IPS-18c (cell line): Measurements from ENCODE around the gene SLIT3.

Experiments
- H3K4me3 ChIP-seq: 2 replicates; pipeline ENCODE4 v1.7.0; 2013; ENCODE audit warnings: low read depth, mild to moderate bottlenecking, low read length, moderate library complexity; ENCODE audit not compliant: insufficient read depth
- H3K9me3 ChIP-seq: one replicate; pipeline ENCODE4 v1.6.1; 2013; ENCODE audit warnings: mild to moderate bottlenecking, low read length, moderate library complexity; ENCODE audit not compliant: control insufficient read depth, insufficient read depth

Gene SLIT3

DNA sequence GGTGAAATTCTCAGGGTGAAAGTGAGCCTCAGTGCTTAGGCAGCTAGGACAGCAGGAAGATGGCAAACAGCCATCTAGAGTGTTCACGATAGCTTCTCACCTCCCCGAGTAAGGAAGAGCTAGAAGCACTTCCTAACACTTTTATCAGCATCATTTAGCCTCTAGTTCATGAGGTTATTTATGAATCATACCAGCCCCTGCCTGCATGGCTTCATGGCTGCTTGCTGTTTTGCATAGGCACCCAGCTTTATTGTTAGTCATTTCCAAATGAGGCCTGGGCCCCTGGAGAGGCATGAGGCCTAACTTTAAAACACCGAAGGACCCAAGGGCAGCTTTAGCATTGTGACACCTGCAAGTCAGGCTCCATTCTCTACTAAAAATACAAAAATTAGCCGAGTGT is 586.9 kb downstream of the SLIT3 start:
- H3K9me3 ChIP-seq, result no peaks in the 10 kb centered on the region
- no peak overlapping the region for H3K4me3 ChIP-seq

- H3K9me3 ChIP-seq, result no peaks in the 10 kb centered on the region
- no peak overlapping the region for H3K4me3 ChIP-seq
These were observed 587.9 kb downstream of the SLIT3 start for GRCh38 chr5:168713051-168713450.

DNA sequence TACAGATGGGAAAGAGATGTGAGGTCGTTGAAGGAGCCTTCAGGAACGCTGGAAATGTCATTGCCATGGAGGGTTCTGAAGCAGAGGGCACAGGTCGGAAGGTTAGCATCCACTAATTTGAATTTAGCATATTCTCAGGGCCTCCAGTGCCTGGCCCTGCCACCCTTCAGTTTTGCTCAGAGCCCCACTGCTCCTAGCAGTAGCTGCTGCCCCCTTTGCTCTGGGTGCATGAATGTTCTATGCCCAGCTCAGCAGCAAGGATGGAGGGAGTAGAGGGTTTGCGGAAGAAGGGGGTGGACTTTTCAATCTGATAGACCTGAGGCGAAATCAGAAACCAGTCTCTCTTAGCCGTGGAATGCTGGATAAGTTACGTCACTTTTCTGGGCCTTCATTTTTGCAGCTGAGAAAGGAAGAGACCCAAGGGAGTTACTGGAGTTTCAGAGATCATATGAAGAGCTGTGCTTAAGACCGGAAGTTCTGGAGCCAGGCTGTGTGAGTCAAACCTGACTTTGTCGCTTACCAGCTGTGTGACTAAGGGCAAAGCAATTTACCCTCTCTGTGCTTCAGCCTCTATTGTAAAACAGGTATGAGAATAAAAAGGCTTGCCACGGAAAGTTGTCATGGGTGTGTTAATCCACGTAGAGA is 588.5 kb downstream of the SLIT3 start:
- Histone ChIP-seq H3K4me3 (no peak overlapping the region), H3K9me3 (no peaks in the 10 kb centered on the region)

GRCh38 chr5:168710706-168711105 is 590.2 kb downstream of the SLIT3 start:
- no peak overlapping the region for H3K4me3 ChIP-seq

DNA sequence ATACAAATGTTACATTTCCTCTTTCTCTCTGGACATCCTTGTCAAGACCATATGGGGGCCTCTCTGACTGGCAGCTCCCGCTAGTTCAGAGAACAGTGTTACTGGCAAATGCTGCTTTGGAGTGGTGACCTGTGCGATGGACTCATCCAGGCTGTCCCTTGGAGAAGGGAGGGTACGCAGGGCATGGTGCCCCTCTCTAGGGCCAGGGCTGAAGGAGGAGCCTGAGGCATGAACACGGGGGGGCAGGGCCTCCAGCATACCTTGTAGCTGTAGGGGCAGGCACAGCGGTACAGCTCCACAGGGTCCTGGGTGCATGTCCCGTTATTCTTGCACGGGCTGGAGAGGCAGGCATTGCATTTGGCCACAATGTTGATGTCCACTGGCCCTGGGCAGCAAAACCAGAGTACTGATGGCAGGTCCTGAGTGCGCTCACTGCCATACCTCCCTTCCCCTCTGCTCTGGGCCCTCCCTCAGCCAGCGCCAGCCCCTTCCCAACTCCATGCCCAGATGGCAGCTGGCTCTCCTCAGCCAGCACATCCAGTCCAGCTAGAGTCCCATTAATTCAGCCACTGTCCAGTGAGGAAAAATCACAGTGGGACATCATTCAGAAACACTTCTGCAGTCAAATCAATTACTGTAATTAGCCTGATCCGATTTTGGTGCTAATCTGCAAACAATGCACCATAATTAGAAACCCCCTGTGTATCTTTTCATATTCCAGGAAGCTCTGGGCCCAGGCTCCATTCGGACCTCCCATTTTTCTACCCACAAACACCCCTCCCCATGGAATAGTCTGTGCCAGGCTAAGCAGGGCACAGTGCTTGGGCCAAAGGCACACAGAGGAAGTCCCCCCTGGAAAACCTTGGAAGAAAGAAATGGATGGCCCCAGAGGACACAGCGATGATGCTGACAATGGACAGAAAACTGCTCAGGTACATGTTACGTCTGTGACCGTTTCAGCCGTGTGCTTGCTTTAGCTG is 592.9 kb downstream of the SLIT3 start:
- no peak overlapping the region for H3K4me3 ChIP-seq

More at GRCh38 chr5:168710706-168711105, 590.2 kb downstream of the SLIT3 start:
- H3K9me3 ChIP-seq, result no peaks in the 10 kb centered on the region

DNA sequence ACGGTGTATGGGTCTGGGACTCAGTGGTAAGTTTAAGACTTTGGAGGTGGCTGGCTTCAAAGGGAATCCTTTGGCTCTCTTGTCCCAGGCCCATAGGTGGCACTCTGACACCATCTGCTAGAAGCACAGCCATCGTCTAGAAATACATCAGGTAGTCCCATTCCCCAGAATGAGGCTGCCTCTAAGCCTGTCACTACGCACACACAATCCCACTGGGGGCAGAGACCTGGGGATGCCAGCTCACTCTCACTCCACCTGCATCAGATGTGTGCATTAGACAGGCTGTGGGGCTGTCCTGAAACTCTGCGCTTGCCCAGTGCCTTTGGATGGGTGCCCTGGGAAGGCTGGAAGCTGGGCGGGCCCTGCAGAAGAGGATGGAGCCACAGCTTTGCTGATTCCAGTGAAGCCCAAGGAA is 594.3 kb downstream of the SLIT3 start:
- Histone ChIP-seq H3K4me3 (no peak overlapping the region), H3K9me3 (no peaks in the 10 kb centered on the region)

More for the DNA sequence above, 592.9 kb downstream of the SLIT3 start:
- H3K9me3 ChIP-seq, result no peaks in the 10 kb centered on the region

DNA sequence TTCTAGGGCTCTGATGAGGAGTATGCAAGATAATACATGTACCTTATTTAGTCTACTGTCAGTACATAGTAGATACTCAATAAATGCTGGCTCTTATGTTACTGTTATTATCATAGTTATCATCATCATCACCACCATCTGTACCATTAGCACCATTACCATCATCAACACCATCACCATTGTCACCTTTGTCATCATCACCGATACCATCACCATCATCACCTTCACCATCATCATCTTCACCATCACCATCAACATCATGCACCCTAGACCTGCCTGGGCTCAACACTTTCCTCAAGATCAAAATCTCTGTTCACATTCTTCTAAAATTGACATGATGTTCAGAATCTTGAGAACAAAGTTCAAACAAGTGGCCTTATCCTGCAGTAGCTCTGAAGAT is 595.6 kb downstream of the SLIT3 start:
- Histone ChIP-seq H3K4me3 (no peak overlapping the region), H3K9me3 (no peaks in the 10 kb centered on the region)

DNA sequence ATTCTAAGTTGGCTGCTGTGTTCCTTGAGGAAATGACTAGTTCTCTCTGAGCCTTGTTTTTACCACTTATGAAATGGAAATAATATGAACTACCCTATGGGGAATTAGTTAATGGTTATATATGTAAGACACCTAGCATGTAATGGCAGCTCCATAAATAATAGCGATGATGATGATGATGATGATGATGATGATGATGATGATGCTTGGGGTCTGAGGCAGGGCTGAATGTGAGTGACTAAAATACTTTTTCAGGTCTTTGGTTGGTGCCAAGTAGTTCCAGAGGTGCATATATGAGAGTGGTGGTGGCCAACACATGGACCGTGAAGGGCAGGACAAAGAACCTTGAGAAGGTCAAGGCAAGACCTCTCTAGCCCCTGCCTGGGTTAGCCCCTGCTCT is 598.4 kb downstream of the SLIT3 start:
- H3K9me3 ChIP-seq, result no peaks in the 10 kb centered on the region

DNA sequence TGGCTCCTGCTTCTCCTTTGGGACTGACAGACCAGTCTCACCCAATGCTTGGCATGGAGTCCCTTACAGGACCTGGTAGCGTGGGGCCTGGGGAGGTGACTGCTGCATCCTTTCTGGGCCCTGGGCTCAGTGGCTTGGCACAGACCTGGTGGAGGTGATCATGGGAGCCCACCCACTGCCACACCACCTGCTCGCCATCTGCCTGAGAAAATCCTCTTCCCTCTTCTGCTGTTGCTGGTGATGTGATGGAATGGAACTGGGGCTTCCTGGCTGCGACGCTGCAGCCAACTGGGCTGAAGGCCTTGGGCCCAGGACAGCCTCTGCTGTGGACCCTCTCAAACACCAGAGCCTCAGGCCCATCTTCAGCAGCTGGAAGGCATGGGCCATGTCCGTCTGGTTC is 599.3 kb downstream of the SLIT3 start:
- Histone ChIP-seq H3K9me3 (no peaks in the 10 kb centered on the region), H3K4me3 (no peak overlapping the region)

More for the DNA sequence above, 598.4 kb downstream of the SLIT3 start:
- H3K4me3 ChIP-seq, result no peak overlapping the region

DNA sequence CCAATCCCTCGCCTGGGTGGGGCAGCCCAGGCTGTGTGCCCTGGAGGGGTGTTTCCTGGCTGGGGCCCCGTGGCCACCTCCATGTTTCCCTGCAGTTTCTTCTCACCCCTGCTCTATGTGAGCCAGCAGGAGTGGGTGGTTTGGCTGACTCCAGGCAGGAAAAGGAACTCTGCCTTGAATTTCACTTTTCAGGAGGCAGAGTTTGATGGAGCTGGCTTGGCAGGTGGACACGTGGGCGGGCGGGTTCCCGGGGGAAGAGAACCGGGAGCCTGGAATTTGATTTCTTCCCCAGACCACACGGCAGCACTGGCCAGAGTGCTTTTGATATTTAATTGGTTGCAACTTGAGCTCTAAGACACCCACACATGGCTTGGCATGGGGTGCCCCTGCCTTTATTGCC is 601.9 kb downstream of the SLIT3 start:
- no peak overlapping the region for H3K4me3 ChIP-seq

DNA sequence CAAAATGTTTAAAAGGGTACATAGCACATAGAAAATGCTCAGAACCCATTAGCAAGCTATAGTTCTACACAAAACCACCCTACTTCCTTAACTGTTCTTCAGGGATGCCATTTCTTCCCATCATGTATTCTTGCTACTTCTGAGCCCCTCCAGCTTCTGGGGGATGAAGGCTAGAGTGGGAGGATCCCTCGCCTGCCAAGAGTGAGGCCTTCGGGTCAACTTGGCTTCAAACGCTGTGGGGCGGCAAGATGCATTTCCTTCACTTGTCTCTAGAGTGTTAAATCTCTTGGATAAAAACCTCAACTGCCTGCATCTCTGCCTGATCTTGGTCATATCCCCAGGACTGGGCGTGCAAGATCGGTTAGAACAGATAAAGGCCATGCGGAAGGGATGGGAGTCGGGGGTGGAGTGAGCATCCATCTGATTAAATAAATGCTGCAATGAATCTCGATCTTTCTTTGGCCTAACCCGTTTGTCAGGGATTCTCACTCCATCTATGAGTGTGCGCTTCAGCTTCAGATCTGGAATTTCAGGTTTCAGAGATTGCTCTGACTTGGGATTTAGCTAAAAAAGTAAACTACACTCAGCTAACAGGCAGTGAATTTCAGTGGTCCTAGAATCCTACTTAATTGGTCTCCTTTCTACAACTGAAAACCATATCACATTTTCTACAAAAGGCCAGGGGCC is 603.8 kb downstream of the SLIT3 start:
- no peaks in the 10 kb centered on the region for H3K9me3 ChIP-seq

More for the DNA sequence above, 601.9 kb downstream of the SLIT3 start:
- H3K9me3 ChIP-seq, result no peaks in the 10 kb centered on the region

DNA sequence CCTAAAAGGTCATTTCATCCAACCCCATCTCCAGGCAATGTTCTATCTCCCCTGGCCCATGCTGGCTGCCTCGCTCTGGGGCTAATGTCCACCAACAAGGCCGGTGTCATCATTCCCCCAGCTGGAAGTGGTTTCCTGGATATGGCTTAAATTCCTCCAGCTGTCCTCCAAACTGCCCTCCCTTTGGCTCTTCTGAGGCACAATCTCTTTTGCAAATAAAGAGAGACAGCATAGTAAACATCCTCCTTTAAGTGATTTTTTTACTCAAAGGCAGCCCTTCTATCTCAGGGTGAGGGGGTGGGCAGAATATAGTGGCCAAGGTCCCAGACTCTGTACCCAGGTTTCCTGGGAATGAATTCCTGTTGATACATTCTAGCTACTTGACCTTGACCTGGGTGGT is 604.3 kb downstream of the SLIT3 start:
- peaks cover under 1% of the 10 kb centered on the region for H3K9me3 ChIP-seq
- H3K4me3 ChIP-seq, result no peak overlapping the region

More for the DNA sequence above, 603.8 kb downstream of the SLIT3 start:
- no peak overlapping the region for H3K4me3 ChIP-seq

GRCh38 chr5:168695301-168695835 is 605.6 kb downstream of the SLIT3 start:
- Histone ChIP-seq H3K9me3 (peaks cover 3% of the 10 kb centered on the region), H3K4me3 (no peak overlapping the region)

DNA sequence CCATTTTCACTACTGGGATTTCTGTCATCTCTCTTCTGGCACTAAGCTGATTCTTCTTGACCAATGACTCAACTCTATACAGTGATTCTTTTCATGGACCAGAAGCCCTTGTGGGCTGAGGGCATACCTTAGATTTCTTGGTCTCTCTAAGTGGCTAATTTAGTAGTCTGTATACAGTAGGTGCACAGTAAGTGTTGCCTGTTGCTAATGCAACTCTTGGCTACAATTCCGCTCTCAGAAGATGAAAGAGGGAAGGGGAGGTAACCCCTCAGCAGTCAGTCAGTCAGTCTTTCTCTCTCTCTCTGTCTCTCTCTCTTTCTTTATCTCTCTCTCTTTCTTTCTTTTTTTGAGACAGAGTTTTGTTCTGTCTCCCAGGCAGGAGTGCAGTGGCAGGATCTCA is 606.6 kb downstream of the SLIT3 start:
- Histone ChIP-seq H3K9me3 (peaks cover 3% of the 10 kb centered on the region), H3K4me3 (no peak overlapping the region)

DNA sequence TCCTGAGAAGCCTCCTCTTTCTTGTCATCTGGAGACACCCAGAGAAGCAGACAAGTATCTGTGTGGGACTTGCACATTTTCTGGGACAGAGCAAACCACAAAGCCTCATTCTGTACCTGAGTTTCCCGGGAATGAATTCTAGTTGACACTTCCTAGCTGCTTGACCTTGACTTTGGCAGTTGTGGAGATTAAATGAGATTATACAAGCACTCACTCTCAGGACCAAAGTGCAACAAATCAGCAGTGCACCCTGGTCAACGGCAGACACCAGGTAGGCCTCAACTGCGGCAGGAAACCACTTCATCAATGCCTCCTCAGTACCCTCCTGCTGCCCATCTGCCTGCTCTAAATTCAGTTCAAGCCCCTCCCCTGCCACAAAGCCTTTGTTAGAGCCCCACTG is 607.1 kb downstream of the SLIT3 start:
- Histone ChIP-seq H3K9me3 (peaks cover 3% of the 10 kb centered on the region), H3K4me3 (no peak overlapping the region)

DNA sequence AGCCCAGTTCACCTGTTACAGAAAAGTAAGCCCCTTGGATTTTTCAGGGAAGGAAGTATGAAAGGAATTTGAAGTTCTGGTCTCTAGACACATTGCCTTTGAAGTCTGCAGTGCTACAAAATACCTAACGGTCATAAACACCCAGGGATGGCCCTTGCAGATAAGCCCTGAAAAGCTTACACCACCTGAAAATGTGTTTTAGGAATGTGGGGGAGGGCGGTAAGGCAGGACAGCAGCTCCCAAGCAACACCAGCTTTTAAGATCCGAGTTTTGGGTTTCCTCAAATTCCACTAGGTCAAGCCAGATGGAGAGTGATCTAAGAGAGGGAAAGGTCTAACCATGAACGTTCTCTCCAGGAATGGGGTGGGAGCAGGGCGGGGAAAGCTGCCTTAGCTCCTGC is 607.6 kb downstream of the SLIT3 start:
- no peak overlapping the region for H3K4me3 ChIP-seq

DNA sequence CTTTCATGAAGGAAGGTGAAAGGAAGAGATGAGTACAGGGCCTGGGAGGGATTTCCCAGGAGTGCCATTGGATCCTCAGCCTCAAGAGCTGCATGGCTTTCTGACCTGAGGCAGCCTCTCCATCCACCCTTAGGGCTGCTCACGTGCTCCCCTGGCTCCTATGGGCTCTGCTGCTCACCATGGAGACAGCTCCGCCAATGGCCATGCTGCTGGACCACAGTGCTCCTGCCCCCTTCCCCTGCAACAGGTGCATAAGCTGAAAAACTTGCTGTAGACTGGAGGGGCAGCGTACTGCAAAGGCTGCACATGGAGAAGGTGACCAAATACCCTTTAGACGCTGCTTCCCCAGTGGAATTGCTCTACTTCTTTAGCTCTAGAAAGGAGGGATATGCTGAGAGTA is 609.0 kb downstream of the SLIT3 start:
- Histone ChIP-seq H3K4me3 (no peak overlapping the region), H3K9me3 (peaks cover 3% of the 10 kb centered on the region)

More for the DNA sequence above, 607.6 kb downstream of the SLIT3 start:
- peaks cover 3% of the 10 kb centered on the region for H3K9me3 ChIP-seq
